ENCODE results near the gene PRKAA1. TPM values are rescaled to one million over a fixed set of nuclear protein-coding genes. Genes with fewer than 3 reads are reported as not detected.
A peak's percentile ranks its signal among the peaks of the same experiment; 100 is the strongest.
"Not testable (repeated sequence)": the region's sequence is repeated elsewhere in the genome, so short reads cannot be mapped to it uniquely, and the experiment has no call there.

The PRKAA1 gene
- total RNA-seq, 1 donor, result 95.5 TPM

GRCh38 chr5:40797273-40798011, 732 bp downstream of the PRKAA1 start:
- H3K36me3 ChIP-seq (ENCODE audit: insufficient read depth, low read length), result peaks cover 3% of the 10 kb centered on the region
- peaks cover 52% of the 10 kb centered on the region for H3K79me2 ChIP-seq (ENCODE audit: insufficient read depth, low read length)
- peak overlapping the region; percentile 77 for H3K4me2 ChIP-seq (ENCODE audit: insufficient read depth, low read length)
- no peaks in the 10 kb centered on the region for H3K9me3 ChIP-seq (ENCODE audit: low read depth, low read length)
- peaks cover 29% of the 10 kb centered on the region for H4K20me1 ChIP-seq (ENCODE audit: insufficient read depth, low read length)
- H3K4me3 ChIP-seq (ENCODE audit: insufficient read depth, low read length), result peak overlapping the region; percentile 96
- peak overlapping the region; percentile 93 for H2AFZ ChIP-seq (ENCODE audit: low read length)
- no peaks in the 10 kb centered on the region for H3K27me3 ChIP-seq (ENCODE audit: insufficient read depth, low read length)
- no peak for TF ChIP-seq CTCF (IDR thresholded peaks at IDR 0.05; ENCODE audit: extremely low read depth, low read depth, low read length)
- DNase-seq (ENCODE audit: insufficient read length, low spot score, missing footprints), result peak; percentile 94
- peaks cover 18% of the 10 kb centered on the region for H3K4me1 ChIP-seq (ENCODE audit: insufficient read depth, low read length)
- peak overlapping the region; percentile 70 for H3K27ac ChIP-seq (ENCODE audit: low read depth, low read length)

- TF ChIP-seq CTCF (IDR thresholded peaks at IDR 0.05; ENCODE audit: extremely low read depth, low read depth, low read length), result no peak
- Histone ChIP-seq H4K20me1 (ENCODE audit: insufficient read depth, low read length) (peaks cover 38% of the 10 kb centered on the region), H3K36me3 (ENCODE audit: insufficient read depth, low read length) (peaks cover 3% of the 10 kb centered on the region), H3K4me3 (ENCODE audit: insufficient read depth, low read length) (peak overlapping the region; percentile 96), H3K27me3 (ENCODE audit: insufficient read depth, low read length) (no peaks in the 10 kb centered on the region), H2AFZ (ENCODE audit: low read length) (no peak overlapping the region), H3K9me3 (ENCODE audit: low read depth, low read length) (no peaks in the 10 kb centered on the region), H3K27ac (ENCODE audit: low read depth, low read length) (peak overlapping the region; percentile 34), H3K4me1 (ENCODE audit: insufficient read depth, low read length) (peaks cover 24% of the 10 kb centered on the region), H3K79me2 (ENCODE audit: insufficient read depth, low read length) (peaks cover 61% of the 10 kb centered on the region), H3K4me2 (ENCODE audit: insufficient read depth, low read length) (peak overlapping the region; percentile 77)
- no peak for DNase-seq (ENCODE audit: insufficient read length, low spot score, missing footprints)
Measured at GRCh38 chr5:40796487-40796889, 1.7 kb downstream of the PRKAA1 start.

GRCh38 chr5:40794877-40795276, 3.3 kb downstream of the PRKAA1 start:
- not testable (repeated sequence) for H3K27ac ChIP-seq (ENCODE audit: low read depth, low read length); H2AFZ ChIP-seq (ENCODE audit: low read length); H3K36me3 ChIP-seq (ENCODE audit: insufficient read depth, low read length); H3K9me3 ChIP-seq (ENCODE audit: low read depth, low read length); DNase-seq (ENCODE audit: insufficient read length, low spot score, missing footprints); H3K4me2 ChIP-seq (ENCODE audit: insufficient read depth, low read length); H3K4me3 ChIP-seq (ENCODE audit: insufficient read depth, low read length); H3K27me3 ChIP-seq (ENCODE audit: insufficient read depth, low read length)
- Histone ChIP-seq H3K4me1 (ENCODE audit: insufficient read depth, low read length) (peaks cover 27% of the 10 kb centered on the region), H3K79me2 (ENCODE audit: insufficient read depth, low read length) (peaks cover 77% of the 10 kb centered on the region), H4K20me1 (ENCODE audit: insufficient read depth, low read length) (peaks cover 51% of the 10 kb centered on the region)

- H2AFZ ChIP-seq (ENCODE audit: low read length); H3K4me2 ChIP-seq (ENCODE audit: insufficient read depth, low read length); H3K27me3 ChIP-seq (ENCODE audit: insufficient read depth, low read length); DNase-seq (ENCODE audit: insufficient read length, low spot score, missing footprints); H3K4me3 ChIP-seq (ENCODE audit: insufficient read depth, low read length); H3K27ac ChIP-seq (ENCODE audit: low read depth, low read length); H3K36me3 ChIP-seq (ENCODE audit: insufficient read depth, low read length); H3K9me3 ChIP-seq (ENCODE audit: low read depth, low read length): not testable (repeated sequence)
- peaks cover 27% of the 10 kb centered on the region for H3K4me1 ChIP-seq (ENCODE audit: insufficient read depth, low read length)
- H3K79me2 ChIP-seq (ENCODE audit: insufficient read depth, low read length), result peaks cover 83% of the 10 kb centered on the region
- peaks cover 55% of the 10 kb centered on the region for H4K20me1 ChIP-seq (ENCODE audit: insufficient read depth, low read length)
Measured at GRCh38 chr5:40794340-40794739, 3.8 kb downstream of the PRKAA1 start.

GRCh38 chr5:40792691-40793090, 5.5 kb downstream of the PRKAA1 start:
- H3K27me3 ChIP-seq (ENCODE audit: insufficient read depth, low read length); H3K4me2 ChIP-seq (ENCODE audit: insufficient read depth, low read length); H3K36me3 ChIP-seq (ENCODE audit: insufficient read depth, low read length); H3K9me3 ChIP-seq (ENCODE audit: low read depth, low read length); H3K4me3 ChIP-seq (ENCODE audit: insufficient read depth, low read length); H3K27ac ChIP-seq (ENCODE audit: low read depth, low read length); DNase-seq (ENCODE audit: insufficient read length, low spot score, missing footprints); H2AFZ ChIP-seq (ENCODE audit: low read length): not testable (repeated sequence)
- H3K79me2 ChIP-seq (ENCODE audit: insufficient read depth, low read length), result peaks cover 99% of the 10 kb centered on the region
- peaks cover 19% of the 10 kb centered on the region for H3K4me1 ChIP-seq (ENCODE audit: insufficient read depth, low read length)
- peaks cover 68% of the 10 kb centered on the region for H4K20me1 ChIP-seq (ENCODE audit: insufficient read depth, low read length)
